ENCODE data around the gene SLC9A5.

DNA sequence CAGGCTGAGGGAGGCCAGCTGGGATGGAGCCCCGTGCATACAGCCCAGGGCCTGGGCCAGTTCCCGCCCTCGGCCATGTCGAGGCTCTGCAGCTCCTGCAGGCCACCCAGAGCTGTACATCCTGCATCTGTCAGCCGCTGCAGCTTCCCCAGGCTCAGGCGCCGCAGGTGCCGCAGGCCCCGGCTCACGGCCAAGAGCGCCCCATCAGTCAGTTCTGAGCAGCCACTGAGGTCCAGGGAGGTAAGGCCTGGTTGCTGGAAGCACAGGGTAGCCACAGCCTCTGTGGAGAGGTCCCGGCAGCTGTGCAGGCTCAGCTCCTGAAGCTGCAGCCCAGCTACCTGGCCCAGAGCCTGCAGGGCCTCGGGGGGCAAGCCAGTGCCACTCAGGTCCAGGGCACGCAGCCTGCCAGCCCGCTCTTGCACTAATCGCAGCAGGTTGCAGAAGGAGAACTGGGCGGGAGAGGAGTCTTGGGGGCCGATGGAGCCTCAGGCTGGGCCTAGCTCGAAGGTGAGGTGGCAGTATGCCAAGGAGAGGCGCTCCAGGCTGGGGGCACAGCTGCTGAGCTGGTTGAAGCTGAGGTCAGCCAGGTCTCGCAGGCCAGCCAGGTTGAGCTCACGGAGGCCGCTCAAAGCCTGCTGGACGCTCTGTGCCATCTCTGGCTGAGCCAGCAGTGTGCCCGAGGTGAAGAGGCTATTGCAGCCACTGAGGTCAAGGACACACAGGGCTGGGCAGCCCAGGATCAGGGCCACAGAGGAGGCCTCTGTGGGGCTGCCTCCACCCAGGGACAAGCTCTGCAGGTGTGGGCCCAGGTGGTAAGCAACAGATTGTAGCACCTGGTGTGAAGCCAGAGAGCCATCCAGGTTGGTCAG, 38.5 kb upstream of the SLC9A5 start:
- TF ChIP-seq, protein P1, sequence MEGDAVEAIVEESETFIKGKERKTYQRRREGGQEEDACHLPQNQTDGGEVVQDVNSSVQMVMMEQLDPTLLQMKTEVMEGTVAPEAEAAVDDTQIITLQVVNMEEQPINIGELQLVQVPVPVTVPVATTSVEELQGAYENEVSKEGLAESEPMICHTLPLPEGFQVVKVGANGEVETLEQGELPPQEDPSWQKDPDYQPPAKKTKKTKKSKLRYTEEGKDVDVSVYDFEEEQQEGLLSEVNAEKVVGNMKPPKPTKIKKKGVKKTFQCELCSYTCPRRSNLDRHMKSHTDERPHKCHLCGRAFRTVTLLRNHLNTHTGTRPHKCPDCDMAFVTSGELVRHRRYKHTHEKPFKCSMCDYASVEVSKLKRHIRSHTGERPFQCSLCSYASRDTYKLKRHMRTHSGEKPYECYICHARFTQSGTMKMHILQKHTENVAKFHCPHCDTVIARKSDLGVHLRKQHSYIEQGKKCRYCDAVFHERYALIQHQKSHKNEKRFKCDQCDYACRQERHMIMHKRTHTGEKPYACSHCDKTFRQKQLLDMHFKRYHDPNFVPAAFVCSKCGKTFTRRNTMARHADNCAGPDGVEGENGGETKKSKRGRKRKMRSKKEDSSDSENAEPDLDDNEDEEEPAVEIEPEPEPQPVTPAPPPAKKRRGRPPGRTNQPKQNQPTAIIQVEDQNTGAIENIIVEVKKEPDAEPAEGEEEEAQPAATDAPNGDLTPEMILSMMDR (IDR thresholded peaks at IDR 0.05; ENCODE audit: low read depth, low read length), result no peak
- no peak for TF ChIP-seq EZH2phosphoT487 (IDR thresholded peaks at IDR 0.05; ENCODE audit: low read depth)
